ENCODE data around the gene PLAU. TPM values are rescaled to one million over a fixed set of nuclear protein-coding genes. Genes with fewer than 3 reads are reported as not detected.

Gene PLAU
- total and polyA plus RNA-seq, 9 of the 15 experiments (the other 6 are each of a cell fraction or from before 2014, with no cell fraction given): 2.1 to 16.9 (median 3.3) TPM

DNA sequence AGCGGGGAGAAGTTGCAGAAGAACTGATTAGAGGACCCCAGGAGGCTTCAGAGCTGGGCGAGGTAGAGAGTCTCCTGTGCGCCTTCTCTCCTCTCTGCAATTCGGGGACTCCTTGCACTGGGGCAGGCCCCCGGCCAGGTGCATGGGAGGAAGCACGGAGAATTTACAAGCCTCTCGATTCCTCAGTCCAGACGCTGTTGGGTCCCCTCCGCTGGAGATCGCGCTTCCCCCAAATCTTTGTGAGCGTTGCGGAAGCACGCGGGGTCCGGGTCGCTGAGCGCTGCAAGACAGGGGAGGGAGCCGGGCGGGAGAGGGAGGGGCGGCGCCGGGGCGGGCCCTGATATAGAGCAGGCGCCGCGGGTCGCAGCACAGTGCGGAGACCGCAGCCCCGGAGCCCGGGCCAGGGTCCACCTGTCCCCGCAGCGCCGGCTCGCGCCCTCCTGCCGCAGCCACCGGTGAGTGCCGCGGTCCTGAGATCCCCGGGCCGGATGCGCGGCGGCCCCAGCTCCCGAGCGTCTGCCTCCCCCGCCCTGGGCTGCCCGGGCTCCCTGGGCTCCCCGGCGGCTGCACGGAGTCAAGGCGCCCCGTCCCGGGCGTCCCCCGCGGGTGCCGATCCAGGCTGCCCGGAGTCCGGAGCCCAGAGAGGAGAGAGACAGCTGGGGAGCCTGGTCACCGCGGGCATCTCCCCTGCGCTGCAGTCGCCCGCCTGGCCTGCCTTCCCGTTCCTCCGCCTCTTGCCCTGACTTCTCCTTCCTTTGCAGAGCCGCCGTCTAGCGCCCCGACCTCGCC is at the start of gene PLAU (continued):
- TF ChIP-seq BCL6 (CRISPR knock-in tag; IDR thresholded peaks at IDR 0.05): no peak
- TF ChIP-seq ZNF785 (CRISPR knock-in tag; IDR thresholded peaks at IDR 0.05): no peak
- no peak for TF ChIP-seq GATA2 (CRISPR knock-in tag; IDR thresholded peaks at IDR 0.05)
- TF ChIP-seq NR2C1 (IDR thresholded peaks at IDR 0.05): no peak
- no peak for TF ChIP-seq NR2C1 (tag; IDR thresholded peaks at IDR 0.05)
- TF ChIP-seq MAZ (CRISPR knock-in tag; conservative IDR thresholded peaks at IDR 0.05 in 1 of 2, IDR thresholded peaks at IDR 0.05 in 1 of 2): no peak; a peak in 2 of 4 replicates
- no peak for TF ChIP-seq MEIS2 (IDR thresholded peaks at IDR 0.05; ENCODE audit: partially characterized antibody)
- TF ChIP-seq JUN (IDR thresholded peaks at IDR 0.05; ENCODE audit: borderline replicate concordance, low read depth, low read length): no peak
- no peak for TF ChIP-seq JUN (CRISPR knock-in tag; IDR thresholded peaks at IDR 0.05; ENCODE audit: borderline replicate concordance)
- TF ChIP-seq EGR1 (conservative IDR thresholded peaks at IDR 0.05): 0 out of 2 replicates have a peak, but pooled peaks have one; percentile 14
- no peak for TF ChIP-seq EWSR1 (IDR thresholded peaks at IDR 0.05; ENCODE audit: borderline replicate concordance, low read depth, partially characterized antibody)
- no peak for TF ChIP-seq SIN3A (IDR thresholded peaks at IDR 0.05; ENCODE audit: borderline replicate concordance in 2 of 2, control insufficient read depth in 1 of 2, low read depth in 2 of 2, low read length in 2 of 2)
- no peak for TF ChIP-seq NR2F6 (CRISPR knock-in tag; IDR thresholded peaks at IDR 0.05)
- TF ChIP-seq ZNF41 (CRISPR knock-in tag; conservative IDR thresholded peaks at IDR 0.05): no peak
- no peak for TF ChIP-seq SNIP1 (IDR thresholded peaks at IDR 0.05; ENCODE audit: low read depth)
- TF ChIP-seq MAFF (IDR thresholded peaks at IDR 0.05; ENCODE audit: low read length): no peak
- TF ChIP-seq KLF6 (CRISPR knock-in tag; IDR thresholded peaks at IDR 0.05; ENCODE audit: borderline replicate concordance): no peak
- peak; percentile 40 for TF ChIP-seq TBP (optimal IDR thresholded peaks at IDR 0.05; ENCODE audit: low read depth, low read length)
- no peak for TF ChIP-seq STAT5B (CRISPR knock-in tag; IDR thresholded peaks at IDR 0.05)
- 0 out of 2 replicates have a peak, but pooled peaks have one; percentile 46 for TF ChIP-seq HDAC6 (IDR thresholded peaks at IDR 0.05; ENCODE audit: low read depth, low read length)
- no peak for TF ChIP-seq ZC3H11A (IDR thresholded peaks at IDR 0.05; ENCODE audit: low read depth, low read length)
- TF ChIP-seq CBX5 (IDR thresholded peaks at IDR 0.05; ENCODE audit: borderline replicate concordance, low read depth): no peak
- no peak for TF ChIP-seq FOXK2 (conservative IDR thresholded peaks at IDR 0.05 in 1 of 2, IDR thresholded peaks at IDR 0.05 in 1 of 2; ENCODE audit: low read depth in 2 of 2)
- TF ChIP-seq TEAD1 (CRISPR knock-in tag; IDR thresholded peaks at IDR 0.05): peak in 1 of 2 experiments; percentile 17; a peak in 1 of 4 replicates
- TF ChIP-seq, protein P1, sequence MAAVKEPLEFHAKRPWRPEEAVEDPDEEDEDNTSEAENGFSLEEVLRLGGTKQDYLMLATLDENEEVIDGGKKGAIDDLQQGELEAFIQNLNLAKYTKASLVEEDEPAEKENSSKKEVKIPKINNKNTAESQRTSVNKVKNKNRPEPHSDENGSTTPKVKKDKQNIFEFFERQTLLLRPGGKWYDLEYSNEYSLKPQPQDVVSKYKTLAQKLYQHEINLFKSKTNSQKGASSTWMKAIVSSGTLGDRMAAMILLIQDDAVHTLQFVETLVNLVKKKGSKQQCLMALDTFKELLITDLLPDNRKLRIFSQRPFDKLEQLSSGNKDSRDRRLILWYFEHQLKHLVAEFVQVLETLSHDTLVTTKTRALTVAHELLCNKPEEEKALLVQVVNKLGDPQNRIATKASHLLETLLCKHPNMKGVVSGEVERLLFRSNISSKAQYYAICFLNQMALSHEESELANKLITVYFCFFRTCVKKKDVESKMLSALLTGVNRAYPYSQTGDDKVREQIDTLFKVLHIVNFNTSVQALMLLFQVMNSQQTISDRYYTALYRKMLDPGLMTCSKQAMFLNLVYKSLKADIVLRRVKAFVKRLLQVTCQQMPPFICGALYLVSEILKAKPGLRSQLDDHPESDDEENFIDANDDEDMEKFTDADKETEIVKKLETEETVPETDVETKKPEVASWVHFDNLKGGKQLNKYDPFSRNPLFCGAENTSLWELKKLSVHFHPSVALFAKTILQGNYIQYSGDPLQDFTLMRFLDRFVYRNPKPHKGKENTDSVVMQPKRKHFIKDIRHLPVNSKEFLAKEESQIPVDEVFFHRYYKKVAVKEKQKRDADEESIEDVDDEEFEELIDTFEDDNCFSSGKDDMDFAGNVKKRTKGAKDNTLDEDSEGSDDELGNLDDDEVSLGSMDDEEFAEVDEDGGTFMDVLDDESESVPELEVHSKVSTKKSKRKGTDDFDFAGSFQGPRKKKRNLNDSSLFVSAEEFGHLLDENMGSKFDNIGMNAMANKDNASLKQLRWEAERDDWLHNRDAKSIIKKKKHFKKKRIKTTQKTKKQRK (IDR thresholded peaks at IDR 0.05; ENCODE audit: borderline replicate concordance, low read depth, low read length): no peak
- no peak for TF ChIP-seq CSDE1 (IDR thresholded peaks at IDR 0.05)
- no peak for TF ChIP-seq PYGO2 (tag; IDR thresholded peaks at IDR 0.05)
- TF ChIP-seq NFXL1 (CRISPR knock-in tag; IDR thresholded peaks at IDR 0.05): no peak

All from K562 (cell line).